ENCODE measurements around the gene FAM83F. TPM values are rescaled to one million over a fixed set of nuclear protein-coding genes. Genes with fewer than 3 reads are reported as not detected.

The FAM83F gene
- polyA plus RNA-seq, 1 donor (not counting 4 experiments of a cell fraction or from before 2014, with no cell fraction given) = 22.8 TPM

DNA sequence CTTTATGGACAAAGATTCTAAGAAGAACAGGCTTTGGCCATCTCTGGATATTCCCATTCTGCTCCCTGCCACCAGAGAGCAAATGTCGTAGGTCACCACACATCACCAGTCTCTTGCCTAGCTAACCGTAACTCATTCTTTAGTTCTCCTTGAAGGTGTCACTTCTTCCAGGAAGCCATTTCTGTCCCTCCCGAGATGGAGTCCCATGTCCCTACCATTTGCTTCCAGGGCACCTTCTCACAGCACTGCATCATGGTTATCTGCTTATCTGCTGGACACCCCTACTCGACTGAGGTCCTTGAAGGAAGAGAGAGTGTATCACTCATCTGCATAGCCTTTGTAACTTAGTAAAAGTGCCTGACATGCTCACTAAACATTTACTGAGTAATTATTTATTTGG, 47.6 kb downstream of the FAM83F start:
- Histone ChIP-seq H3K27me3 (ENCODE audit: control insufficient read depth, extremely low read depth, insufficient read depth, low read length) (no peaks in the 10 kb centered on the region), H4K20me1 (ENCODE audit: control insufficient read depth, extremely low read depth, insufficient read depth, low read length) (no peaks in the 10 kb centered on the region), H3K79me2 (ENCODE audit: control insufficient read depth, insufficient read depth, low read length) (no peaks in the 10 kb centered on the region), H3K9ac (ENCODE audit: control insufficient read depth, extremely low read depth, insufficient read depth, low read length) (no peak overlapping the region), H3K4me1 (ENCODE audit: control insufficient read depth, extremely low read depth, insufficient read depth, low read length) (peaks cover 33% of the 10 kb centered on the region), H3K9me3 (ENCODE audit: control insufficient read depth, low read depth, low read length) (no peaks in the 10 kb centered on the region), H3K27ac (ENCODE audit: control insufficient read depth, insufficient read depth, low read length) (no peak overlapping the region), H3K4me3 (ENCODE audit: control insufficient read depth in 2 of 3, extremely low read depth in 1 of 3, insufficient read depth in 2 of 3, low read depth in 1 of 3, low read length in 3 of 3) (no peak overlapping the region), H3K9me1 (ENCODE audit: control insufficient read depth, extremely low read depth, insufficient read depth, low read length) (no peaks in the 10 kb centered on the region), H2AFZ (ENCODE audit: control insufficient read depth, low read length) (no peak overlapping the region), H3K4me2 (ENCODE audit: control insufficient read depth, extremely low read depth, insufficient read depth, low read depth, low read length) (no peak overlapping the region), H3K36me3 (ENCODE audit: control insufficient read depth in 2 of 2, extremely low read depth in 1 of 2, insufficient read depth in 2 of 2, low read length in 2 of 2) (no peaks in the 10 kb centered on the region)
- dilution Hi-C loops (cut with MboI; ENCODE audit: extremely low pct_ligation_motif_present, low sequenced_read_pairs) = no loop called here
- no peak for DNase-seq (ENCODE audit: low read depth, low spot score)
- TF ChIP-seq, protein P1, sequence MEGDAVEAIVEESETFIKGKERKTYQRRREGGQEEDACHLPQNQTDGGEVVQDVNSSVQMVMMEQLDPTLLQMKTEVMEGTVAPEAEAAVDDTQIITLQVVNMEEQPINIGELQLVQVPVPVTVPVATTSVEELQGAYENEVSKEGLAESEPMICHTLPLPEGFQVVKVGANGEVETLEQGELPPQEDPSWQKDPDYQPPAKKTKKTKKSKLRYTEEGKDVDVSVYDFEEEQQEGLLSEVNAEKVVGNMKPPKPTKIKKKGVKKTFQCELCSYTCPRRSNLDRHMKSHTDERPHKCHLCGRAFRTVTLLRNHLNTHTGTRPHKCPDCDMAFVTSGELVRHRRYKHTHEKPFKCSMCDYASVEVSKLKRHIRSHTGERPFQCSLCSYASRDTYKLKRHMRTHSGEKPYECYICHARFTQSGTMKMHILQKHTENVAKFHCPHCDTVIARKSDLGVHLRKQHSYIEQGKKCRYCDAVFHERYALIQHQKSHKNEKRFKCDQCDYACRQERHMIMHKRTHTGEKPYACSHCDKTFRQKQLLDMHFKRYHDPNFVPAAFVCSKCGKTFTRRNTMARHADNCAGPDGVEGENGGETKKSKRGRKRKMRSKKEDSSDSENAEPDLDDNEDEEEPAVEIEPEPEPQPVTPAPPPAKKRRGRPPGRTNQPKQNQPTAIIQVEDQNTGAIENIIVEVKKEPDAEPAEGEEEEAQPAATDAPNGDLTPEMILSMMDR (optimal IDR thresholded peaks at IDR 0.05 in 1 of 3, IDR thresholded peaks at IDR 0.05 in 1 of 3, conservative IDR thresholded peaks at IDR 0.05 in 1 of 3; ENCODE audit: extremely low read depth in 1 of 3, insufficient read depth in 2 of 3, low read length in 3 of 3) = no peak
- no peak for TF ChIP-seq EZH2 (IDR thresholded peaks at IDR 0.05; ENCODE audit: low read length)
- no peak for FAIRE-seq

DNA sequence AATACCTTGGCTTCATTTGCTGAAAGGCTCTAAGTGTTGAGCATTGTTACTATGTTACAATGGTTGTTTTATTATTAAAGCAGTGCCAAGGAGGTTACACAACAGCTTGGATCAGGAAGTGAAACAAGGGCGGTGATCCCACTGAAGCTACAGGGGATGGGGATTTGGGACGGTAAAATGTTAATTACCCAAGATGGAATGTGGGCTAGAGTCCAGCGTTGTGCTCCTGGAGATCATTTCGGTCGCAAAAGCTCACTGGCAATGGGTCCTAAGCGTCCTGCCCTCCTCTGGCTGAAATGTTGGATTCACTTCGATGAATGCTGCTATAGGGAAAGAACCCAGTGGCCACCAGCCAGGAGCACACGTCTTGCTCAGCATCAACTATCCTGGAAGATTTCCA, 48.3 kb downstream of the FAM83F start:
- Histone ChIP-seq H3K79me2 (ENCODE audit: control insufficient read depth, insufficient read depth, low read length) (no peaks in the 10 kb centered on the region), H2AFZ (ENCODE audit: control insufficient read depth, low read length) (peak overlapping the region; percentile 20), H3K27ac (ENCODE audit: control insufficient read depth, insufficient read depth, low read length) (no peak overlapping the region), H3K27me3 (ENCODE audit: control insufficient read depth, extremely low read depth, insufficient read depth, low read length) (no peaks in the 10 kb centered on the region), H3K9ac (ENCODE audit: control insufficient read depth, extremely low read depth, insufficient read depth, low read length) (no peak overlapping the region), H3K9me1 (ENCODE audit: control insufficient read depth, extremely low read depth, insufficient read depth, low read length) (no peaks in the 10 kb centered on the region), H4K20me1 (ENCODE audit: control insufficient read depth, extremely low read depth, insufficient read depth, low read length) (no peaks in the 10 kb centered on the region), H3K4me3 (ENCODE audit: control insufficient read depth in 2 of 3, extremely low read depth in 1 of 3, insufficient read depth in 2 of 3, low read depth in 1 of 3, low read length in 3 of 3) (peak overlapping the region in 1 of 3 experiments; percentile 87), H3K4me2 (ENCODE audit: control insufficient read depth, extremely low read depth, insufficient read depth, low read depth, low read length) (peak overlapping the region; percentile 98), H3K36me3 (ENCODE audit: control insufficient read depth in 2 of 2, extremely low read depth in 1 of 2, insufficient read depth in 2 of 2, low read length in 2 of 2) (no peaks in the 10 kb centered on the region), H3K9me3 (ENCODE audit: control insufficient read depth, low read depth, low read length) (no peaks in the 10 kb centered on the region), H3K4me1 (ENCODE audit: control insufficient read depth, extremely low read depth, insufficient read depth, low read length) (peaks cover 33% of the 10 kb centered on the region)
- TF ChIP-seq, protein P1 (optimal IDR thresholded peaks at IDR 0.05 in 1 of 3, IDR thresholded peaks at IDR 0.05 in 1 of 3, conservative IDR thresholded peaks at IDR 0.05 in 1 of 3; ENCODE audit: extremely low read depth in 1 of 3, insufficient read depth in 2 of 3, low read length in 3 of 3) = peak in 2 of 3 experiments; percentile 5 to 16
- TF ChIP-seq EZH2 (IDR thresholded peaks at IDR 0.05; ENCODE audit: low read length) = no peak
- no peak for FAIRE-seq
- DNase-seq (ENCODE audit: low read depth, low spot score) = no peak
- dilution Hi-C loops (cut with MboI; ENCODE audit: extremely low pct_ligation_motif_present, low sequenced_read_pairs) = no loop called here
